ENCODE results near the gene LGMN. TPM values are rescaled to one million over a fixed set of nuclear protein-coding genes. Genes with fewer than 3 reads are reported as not detected.
"Not testable (repeated sequence)": the region's sequence is repeated elsewhere in the genome, so short reads cannot be mapped to it uniquely, and the experiment has no call there.

The LGMN gene
- total RNA-seq = 100 to 1,000 TPM in 1 of 2 donors, 10 to 100 TPM in 1; 70.8 to 125 TPM
- long read RNA-seq, transcript LGMN-201 (14 exons, 2,055 nt) = major isoform, 61 of 79 reads
- long read RNA-seq, partial matches to known transcripts = 7 of 79 reads
- long read RNA-seq, other reads (novel, unspliced or antisense) = 4 of 79 reads

- DNase-seq (peak; percentile 96 to 97), ATAC-seq (peak; percentile 98)
- intact Hi-C loops (cut with DNase I, micrococcal nuclease) = no loop called here
Measured at GRCh38 chr14:92748259-92749016, at the start of gene LGMN. LGMN (minus strand) TSS chr14:92748627; CDS start chr14:92732786, 15,841 bp downstream.

GRCh38 chr14:92794961-92795360 is 46.5 kb upstream of the LGMN start:
- ATAC-seq = no peak
- DNase-seq = no peak
- intact Hi-C loops (cut with DNase I, micrococcal nuclease) = no loop called here

GRCh38 chr14:92794547-92794941 is 46.1 kb upstream of the LGMN start:
- no peak for DNase-seq
- peak; percentile 12 for ATAC-seq
- intact Hi-C loops (cut with DNase I, micrococcal nuclease) = no loop called here

- intact Hi-C loops (cut with DNase I, micrococcal nuclease) = no loop called here
- DNase-seq (peak; percentile 97 to 99), ATAC-seq (peak; percentile 94)
Measured at GRCh38 chr14:92793709-92794546, 45.5 kb upstream of the LGMN start, which contains the start of gene GOLGA5. GOLGA5 (plus strand) TSS chr14:92794305; CDS start chr14:92797438, 3,133 bp downstream.

- DNase-seq = no peak
- intact Hi-C loops (cut with DNase I, micrococcal nuclease) = no loop called here
- no peak for ATAC-seq
Measured at GRCh38 chr14:92792885-92793284, 44.5 kb upstream of the LGMN start.

- intact Hi-C loops (cut with DNase I, micrococcal nuclease) = loop anchor here (10.0 kb wide), 2 partner anchors 75 to 655 kb away; no protein-coding TSS in a partner anchor
- no peak for DNase-seq
- ATAC-seq = no peak
Measured at GRCh38 chr14:92789457-92790089, 41.1 kb upstream of the LGMN start.

- no peak for DNase-seq
- no peak for ATAC-seq
- intact Hi-C loops (cut with DNase I, micrococcal nuclease) = loop anchor here (10.0 kb wide), 2 partner anchors 73 to 653 kb away; no protein-coding TSS in a partner anchor
Measured at GRCh38 chr14:92787554-92787953, 39.1 kb upstream of the LGMN start.

GRCh38 chr14:92786427-92786756 is 38.0 kb upstream of the LGMN start:
- ATAC-seq (no peak), DNase-seq (no peak)

GRCh38 chr14:92785667-92786426 is 37.4 kb upstream of the LGMN start:
- DNase-seq (no peak), ATAC-seq (peak; percentile 31)
- intact Hi-C loops (cut with DNase I, micrococcal nuclease) = loop anchor here (10.0 kb wide), 2 partner anchors 71 to 651 kb away; no protein-coding TSS in a partner anchor

More at GRCh38 chr14:92786427-92786756, 38.0 kb upstream of the LGMN start:
- intact Hi-C loops (cut with DNase I, micrococcal nuclease) = loop anchor here (10.0 kb wide), 2 partner anchors 72 to 652 kb away; no protein-coding TSS in a partner anchor

GRCh38 chr14:92783813-92784431 is 35.5 kb upstream of the LGMN start:
- ATAC-seq (peak; percentile 86), DNase-seq (no peak)
- intact Hi-C loops (cut with DNase I, micrococcal nuclease) = loop anchor here (1.0 to 10.0 kb wide), 4 partner anchors 37 to 649 kb away; no protein-coding TSS in a partner anchor

- intact Hi-C loops (cut with DNase I, micrococcal nuclease) = loop anchor here (5.0 to 10.0 kb wide), 3 partner anchors 64 to 647 kb away; no protein-coding TSS in a partner anchor
- DNase-seq (no peak), ATAC-seq (no peak)
Measured at GRCh38 chr14:92781350-92781749, 32.9 kb upstream of the LGMN start.

GRCh38 chr14:92780444-92781232 is 32.2 kb upstream of the LGMN start:
- DNase-seq = no peak
- intact Hi-C loops (cut with DNase I, micrococcal nuclease) = loop anchor here (5.0 to 10.0 kb wide), 3 partner anchors 63 to 646 kb away; no protein-coding TSS in a partner anchor
- ATAC-seq = no peak

- DNase-seq; intact Hi-C loops (cut with DNase I, micrococcal nuclease); ATAC-seq: not testable (repeated sequence)
Measured at GRCh38 chr14:92778868-92779565, 30.6 kb upstream of the LGMN start.

GRCh38 chr14:92775292-92775691 is 26.9 kb upstream of the LGMN start:
- DNase-seq; intact Hi-C loops (cut with DNase I, micrococcal nuclease): not testable (repeated sequence)
- ATAC-seq = peak; percentile 75

GRCh38 chr14:92774572-92774971 is 26.1 kb upstream of the LGMN start:
- ATAC-seq (no peak), DNase-seq (no peak)
- intact Hi-C loops (cut with DNase I, micrococcal nuclease) = no loop called here

GRCh38 chr14:92770484-92770883 is 22.1 kb upstream of the LGMN start:
- DNase-seq (no peak), ATAC-seq (no peak)
- intact Hi-C loops (cut with DNase I, micrococcal nuclease) = no loop called here
